ENCODE measurements around the gene NDUFB3.

Gene NDUFB3

DNA sequence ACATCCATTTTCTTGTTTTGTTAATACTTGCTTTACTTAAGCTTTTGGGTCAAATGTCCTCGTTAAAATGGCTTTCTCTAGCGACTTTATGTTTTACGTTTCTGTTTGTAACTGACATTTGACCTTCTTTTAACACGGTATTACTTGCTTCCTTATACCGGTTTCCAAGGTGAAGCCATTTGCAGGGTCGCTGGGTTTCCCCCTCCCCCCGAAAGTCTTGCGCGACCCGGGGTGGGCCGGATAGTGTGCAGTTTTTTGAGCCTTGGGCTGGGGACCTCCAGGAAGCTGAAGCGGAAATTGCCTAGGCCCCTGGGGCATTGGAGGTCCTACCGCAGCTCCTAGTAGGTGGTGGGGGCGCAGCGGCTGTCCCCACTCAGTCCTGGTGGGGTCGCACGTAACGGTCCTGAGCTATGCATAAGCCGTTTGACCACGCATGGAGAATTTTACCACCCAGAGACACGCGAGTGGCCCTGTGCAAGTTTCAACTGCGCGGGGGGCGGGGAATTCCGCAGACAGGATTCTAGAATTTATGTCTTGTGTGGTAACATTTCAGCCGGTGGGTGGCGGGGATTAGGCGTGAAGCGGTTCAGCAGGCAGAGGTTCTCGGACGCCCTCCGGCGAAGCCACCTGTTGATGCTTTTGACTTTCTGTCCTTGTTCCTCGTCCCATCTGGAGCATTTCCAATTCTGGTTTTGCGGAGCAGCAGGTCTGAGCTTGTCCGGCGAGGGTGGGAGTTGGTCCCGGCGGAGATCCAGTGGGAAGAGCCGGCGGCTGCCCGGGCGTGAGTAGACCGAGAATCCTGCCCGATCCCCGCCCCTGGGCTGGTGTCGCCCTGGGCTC is 46.5 kb downstream of the NDUFB3 start (continued):
- no peak for TF ChIP-seq ZNF560 (tag by site-specific recombination; IDR thresholded peaks at IDR 0.05; ENCODE audit: borderline replicate concordance)
- no peak for TF ChIP-seq ZNF571 (tag by site-specific recombination; IDR thresholded peaks at IDR 0.05)
- no peak for TF ChIP-seq ZNF404 (tag by site-specific recombination; IDR thresholded peaks at IDR 0.05)
- TF ChIP-seq ZNF501 (tag by site-specific recombination; IDR thresholded peaks at IDR 0.05), result no peak; the same call in 1 of the 2 replicates
- no peak for TF ChIP-seq ZBTB49 (tag by site-specific recombination; IDR thresholded peaks at IDR 0.05; ENCODE audit: low read depth)
- no peak; the same call in 1 of the 2 replicates for TF ChIP-seq BCL11B (tag by site-specific recombination; IDR thresholded peaks at IDR 0.05; ENCODE audit: low read depth)
- no peak for TF ChIP-seq ZNF274 (IDR thresholded peaks at IDR 0.05; ENCODE audit: low read length)
- TF ChIP-seq ZNF274 (tag by site-specific recombination; IDR thresholded peaks at IDR 0.05; ENCODE audit: borderline replicate concordance), result no peak
- TF ChIP-seq, protein P1, sequence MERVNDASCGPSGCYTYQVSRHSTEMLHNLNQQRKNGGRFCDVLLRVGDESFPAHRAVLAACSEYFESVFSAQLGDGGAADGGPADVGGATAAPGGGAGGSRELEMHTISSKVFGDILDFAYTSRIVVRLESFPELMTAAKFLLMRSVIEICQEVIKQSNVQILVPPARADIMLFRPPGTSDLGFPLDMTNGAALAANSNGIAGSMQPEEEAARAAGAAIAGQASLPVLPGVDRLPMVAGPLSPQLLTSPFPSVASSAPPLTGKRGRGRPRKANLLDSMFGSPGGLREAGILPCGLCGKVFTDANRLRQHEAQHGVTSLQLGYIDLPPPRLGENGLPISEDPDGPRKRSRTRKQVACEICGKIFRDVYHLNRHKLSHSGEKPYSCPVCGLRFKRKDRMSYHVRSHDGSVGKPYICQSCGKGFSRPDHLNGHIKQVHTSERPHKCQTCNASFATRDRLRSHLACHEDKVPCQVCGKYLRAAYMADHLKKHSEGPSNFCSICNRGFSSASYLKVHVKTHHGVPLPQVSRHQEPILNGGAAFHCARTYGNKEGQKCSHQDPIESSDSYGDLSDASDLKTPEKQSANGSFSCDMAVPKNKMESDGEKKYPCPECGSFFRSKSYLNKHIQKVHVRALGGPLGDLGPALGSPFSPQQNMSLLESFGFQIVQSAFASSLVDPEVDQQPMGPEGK (tag by site-specific recombination; IDR thresholded peaks at IDR 0.05), result peak; percentile 92
- TF ChIP-seq ZFP41 (tag by site-specific recombination; IDR thresholded peaks at IDR 0.05; ENCODE audit: borderline replicate concordance), result no peak
- TF ChIP-seq, protein P2, sequence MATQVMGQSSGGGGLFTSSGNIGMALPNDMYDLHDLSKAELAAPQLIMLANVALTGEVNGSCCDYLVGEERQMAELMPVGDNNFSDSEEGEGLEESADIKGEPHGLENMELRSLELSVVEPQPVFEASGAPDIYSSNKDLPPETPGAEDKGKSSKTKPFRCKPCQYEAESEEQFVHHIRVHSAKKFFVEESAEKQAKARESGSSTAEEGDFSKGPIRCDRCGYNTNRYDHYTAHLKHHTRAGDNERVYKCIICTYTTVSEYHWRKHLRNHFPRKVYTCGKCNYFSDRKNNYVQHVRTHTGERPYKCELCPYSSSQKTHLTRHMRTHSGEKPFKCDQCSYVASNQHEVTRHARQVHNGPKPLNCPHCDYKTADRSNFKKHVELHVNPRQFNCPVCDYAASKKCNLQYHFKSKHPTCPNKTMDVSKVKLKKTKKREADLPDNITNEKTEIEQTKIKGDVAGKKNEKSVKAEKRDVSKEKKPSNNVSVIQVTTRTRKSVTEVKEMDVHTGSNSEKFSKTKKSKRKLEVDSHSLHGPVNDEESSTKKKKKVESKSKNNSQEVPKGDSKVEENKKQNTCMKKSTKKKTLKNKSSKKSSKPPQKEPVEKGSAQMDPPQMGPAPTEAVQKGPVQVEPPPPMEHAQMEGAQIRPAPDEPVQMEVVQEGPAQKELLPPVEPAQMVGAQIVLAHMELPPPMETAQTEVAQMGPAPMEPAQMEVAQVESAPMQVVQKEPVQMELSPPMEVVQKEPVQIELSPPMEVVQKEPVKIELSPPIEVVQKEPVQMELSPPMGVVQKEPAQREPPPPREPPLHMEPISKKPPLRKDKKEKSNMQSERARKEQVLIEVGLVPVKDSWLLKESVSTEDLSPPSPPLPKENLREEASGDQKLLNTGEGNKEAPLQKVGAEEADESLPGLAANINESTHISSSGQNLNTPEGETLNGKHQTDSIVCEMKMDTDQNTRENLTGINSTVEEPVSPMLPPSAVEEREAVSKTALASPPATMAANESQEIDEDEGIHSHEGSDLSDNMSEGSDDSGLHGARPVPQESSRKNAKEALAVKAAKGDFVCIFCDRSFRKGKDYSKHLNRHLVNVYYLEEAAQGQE (tag by site-specific recombination; IDR thresholded peaks at IDR 0.05), result no peak
- peak; percentile 81 for TF ChIP-seq ZNF660 (tag by site-specific recombination; IDR thresholded peaks at IDR 0.05)
- no peak for TF ChIP-seq RBAK (tag by site-specific recombination; IDR thresholded peaks at IDR 0.05)
- TF ChIP-seq WT1 (tag by site-specific recombination; IDR thresholded peaks at IDR 0.05), result no peak
- TF ChIP-seq ZNF398 (tag by site-specific recombination; IDR thresholded peaks at IDR 0.05), result no peak
- TF ChIP-seq, protein P3, sequence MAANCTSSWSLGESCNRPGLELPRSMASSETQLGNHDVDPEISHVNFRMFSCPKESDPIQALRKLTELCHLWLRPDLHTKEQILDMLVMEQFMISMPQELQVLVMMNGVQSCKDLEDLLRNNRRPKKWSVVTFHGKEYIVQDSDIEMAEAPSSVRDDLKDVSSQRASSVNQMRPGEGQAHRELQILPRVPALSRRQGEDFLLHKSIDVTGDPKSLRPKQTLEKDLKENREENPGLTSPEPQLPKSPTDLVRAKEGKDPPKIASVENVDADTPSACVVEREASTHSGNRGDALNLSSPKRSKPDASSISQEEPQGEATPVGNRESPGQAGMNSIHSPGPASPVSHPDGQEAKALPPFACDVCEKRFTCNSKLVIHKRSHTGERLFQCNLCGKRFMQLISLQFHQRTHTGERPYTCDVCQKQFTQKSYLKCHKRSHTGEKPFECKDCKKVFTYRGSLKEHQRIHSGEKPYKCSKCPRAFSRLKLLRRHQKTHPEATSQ (tag by site-specific recombination; IDR thresholded peaks at IDR 0.05), result no peak; the same call in 1 of the 2 replicates
- TF ChIP-seq ZIC2 (tag by site-specific recombination; IDR thresholded peaks at IDR 0.05), result peak; percentile 88
- peak; percentile 84 for TF ChIP-seq EGR2 (tag by site-specific recombination; IDR thresholded peaks at IDR 0.05; ENCODE audit: low read depth)
- TF ChIP-seq ZFP3 (tag by site-specific recombination; IDR thresholded peaks at IDR 0.05; ENCODE audit: low read depth), result no peak
- TF ChIP-seq ZNF169 (tag by site-specific recombination; IDR thresholded peaks at IDR 0.05), result no peak
- peak; percentile 16; the same call in 1 of the 2 replicates for TF ChIP-seq MZF1 (tag by site-specific recombination; IDR thresholded peaks at IDR 0.05; ENCODE audit: borderline replicate concordance)
- TF ChIP-seq ZNF132 (tag by site-specific recombination; IDR thresholded peaks at IDR 0.05; ENCODE audit: borderline replicate concordance), result no peak
- peak; percentile 77; the same call in 1 of the 2 replicates for TF ChIP-seq TRIM28 (IDR thresholded peaks at IDR 0.05; ENCODE audit: borderline replicate concordance, low read length)
- no peak for TF ChIP-seq ZNF585B (tag by site-specific recombination; IDR thresholded peaks at IDR 0.05)
- TF ChIP-seq PRDM1 (tag by site-specific recombination; IDR thresholded peaks at IDR 0.05), result peak; percentile 36; the same call in 1 of the 2 replicates
- peak; percentile 84 for TF ChIP-seq IKZF3 (tag by site-specific recombination; IDR thresholded peaks at IDR 0.05)
- peak; percentile 78 for TF ChIP-seq SP7 (tag by site-specific recombination; IDR thresholded peaks at IDR 0.05)
- TF ChIP-seq ZNF792 (tag by site-specific recombination; IDR thresholded peaks at IDR 0.05), result no peak

All from HEK293 (cell line).